ENCODE measurements around the gene GNG12. TPM values are rescaled to one million over a fixed set of nuclear protein-coding genes. Genes with fewer than 3 reads are reported as not detected.

GNG12 gene
- total and polyA plus RNA-seq, 8 donors = 7.3 to 39.8 (median 21.1) TPM

- no peak for TF ChIP-seq CTCF (IDR thresholded peaks at IDR 0.05)
- FAIRE-seq = no peak
These were observed 31.4 kb downstream of the GNG12 start for GRCh38 chr1:67801903-67802302.

GRCh38 chr1:67795179-67795912 lies 37.9 kb downstream of the GNG12 start:
- Histone ChIP-seq H3K36me3 (no peaks in the 10 kb centered on the region), H3K4me1 (peaks cover 0 to 10% (median 6%) of the 10 kb centered on the region in 3 donors), H3K9me3 (no peaks in the 10 kb centered on the region), H3K27ac (no peak overlapping the region), H3K4me3 (no peak overlapping the region), H3K27me3 (no peaks in the 10 kb centered on the region)
- TF ChIP-seq CTCF (IDR thresholded peaks at IDR 0.05) = no peak
- intact Hi-C loops (cut with DNase I) = no loop called here
- no peak for ATAC-seq
- no peak for DNase-seq
- WGBS, 2 donors = 87 to 89% methylated on average over 8 of the region's 8 CpGs
- no peak for FAIRE-seq

More at GRCh38 chr1:67801903-67802302, 31.4 kb downstream of the GNG12 start:
- H3K4me3 ChIP-seq = no peak overlapping the region
- no peak overlapping the region for H3K27ac ChIP-seq
- peaks cover 0 to under 1% (median 0%) of the 10 kb centered on the region in 4 donors for H3K9me3 ChIP-seq
- DNase-seq = no peak
- H3K27me3 ChIP-seq = no peaks in the 10 kb centered on the region
- no peak for ATAC-seq
- no peaks in the 10 kb centered on the region for H3K36me3 ChIP-seq
- peaks cover 11 to 12% (median 11%) of the 10 kb centered on the region in 3 donors for H3K4me1 ChIP-seq
- intact Hi-C loops (cut with DNase I) = no loop called here

- no peaks in the 10 kb centered on the region for H3K36me3 ChIP-seq
- no peak overlapping the region for H3K27ac ChIP-seq
- WGBS, 2 donors = 84 to 87% methylated on average over 3 of the region's 3 CpGs
- intact Hi-C loops (cut with DNase I) = no loop called here
- no peak overlapping the region for H3K4me3 ChIP-seq
- FAIRE-seq (no peak), DNase-seq (no peak), ATAC-seq (no peak)
- peaks cover 0 to 10% (median 6%) of the 10 kb centered on the region in 3 donors for H3K4me1 ChIP-seq
- H3K27me3 ChIP-seq = no peaks in the 10 kb centered on the region
- no peak for TF ChIP-seq CTCF (IDR thresholded peaks at IDR 0.05)
- H3K9me3 ChIP-seq = no peaks in the 10 kb centered on the region
These were observed 39.7 kb downstream of the GNG12 start for GRCh38 chr1:67793562-67793961.

GRCh38 chr1:67792741-67793458 lies 40.4 kb downstream of the GNG12 start:
- Histone ChIP-seq H3K4me1 (peaks cover 0 to 10% (median 6%) of the 10 kb centered on the region in 3 donors), H3K9me3 (no peaks in the 10 kb centered on the region), H3K27me3 (no peaks in the 10 kb centered on the region), H3K27ac (no peak overlapping the region), H3K4me3 (no peak overlapping the region), H3K36me3 (no peaks in the 10 kb centered on the region)
- FAIRE-seq (no peak), DNase-seq (no peak), ATAC-seq (peak in 1 of 4 donors; percentile 15)
- 56 to 57% methylated on average over 1 of the region's 1 CpG for WGBS, 2 donors
- TF ChIP-seq CTCF (IDR thresholded peaks at IDR 0.05) = no peak
- intact Hi-C loops (cut with DNase I) = no loop called here

- no peak overlapping the region for H3K4me3 ChIP-seq
- no peak for TF ChIP-seq CTCF (IDR thresholded peaks at IDR 0.05)
- no peak overlapping the region for H3K27ac ChIP-seq
- no peaks in the 10 kb centered on the region for H3K36me3 ChIP-seq
- FAIRE-seq (no peak), DNase-seq (no peak), ATAC-seq (no peak)
- intact Hi-C loops (cut with DNase I) = no loop called here
- H3K27me3 ChIP-seq = no peaks in the 10 kb centered on the region
- H3K9me3 ChIP-seq = no peaks in the 10 kb centered on the region
- WGBS, 2 donors = 68 to 70% methylated on average over 5 of the region's 5 CpGs
- peaks cover 0 to 10% (median 6%) of the 10 kb centered on the region in 3 donors for H3K4me1 ChIP-seq
These were observed 41.2 kb downstream of the GNG12 start for GRCh38 chr1:67792103-67792502.

Measured in pancreas (tissue), 10 donors.